HFF-Myc (cell line): ENCODE data around the gene CENPX.

ENCODE experiments used
- DNase-seq: peaks from one replicate; pipeline ENCODE4 v3.0.0-alpha.2; 2011; ENCODE audit warnings: low read depth; ENCODE audit errors: extremely low read depth
- H3K4me3 ChIP-seq: replicated peaks from 2 replicates; pipeline ENCODE4 v1.5.1; 2011; ENCODE audit warnings: low read depth, mild to moderate bottlenecking, control low read depth, low read length
- CTCF ChIP-seq: IDR thresholded peaks from 2 replicates; pipeline ENCODE4 v1.5.1; 2012; ENCODE audit warnings: mild to moderate bottlenecking, low read depth, low read length, control low read depth; ENCODE audit errors: missing control alignments

The CENPX gene

GRCh38 chr17:81996232-81996756 lies 26.4 kb downstream of the CENPX start:
- H3K4me3 ChIP-seq: no peak overlapping the region
- TF ChIP-seq CTCF: no peak

DNA sequence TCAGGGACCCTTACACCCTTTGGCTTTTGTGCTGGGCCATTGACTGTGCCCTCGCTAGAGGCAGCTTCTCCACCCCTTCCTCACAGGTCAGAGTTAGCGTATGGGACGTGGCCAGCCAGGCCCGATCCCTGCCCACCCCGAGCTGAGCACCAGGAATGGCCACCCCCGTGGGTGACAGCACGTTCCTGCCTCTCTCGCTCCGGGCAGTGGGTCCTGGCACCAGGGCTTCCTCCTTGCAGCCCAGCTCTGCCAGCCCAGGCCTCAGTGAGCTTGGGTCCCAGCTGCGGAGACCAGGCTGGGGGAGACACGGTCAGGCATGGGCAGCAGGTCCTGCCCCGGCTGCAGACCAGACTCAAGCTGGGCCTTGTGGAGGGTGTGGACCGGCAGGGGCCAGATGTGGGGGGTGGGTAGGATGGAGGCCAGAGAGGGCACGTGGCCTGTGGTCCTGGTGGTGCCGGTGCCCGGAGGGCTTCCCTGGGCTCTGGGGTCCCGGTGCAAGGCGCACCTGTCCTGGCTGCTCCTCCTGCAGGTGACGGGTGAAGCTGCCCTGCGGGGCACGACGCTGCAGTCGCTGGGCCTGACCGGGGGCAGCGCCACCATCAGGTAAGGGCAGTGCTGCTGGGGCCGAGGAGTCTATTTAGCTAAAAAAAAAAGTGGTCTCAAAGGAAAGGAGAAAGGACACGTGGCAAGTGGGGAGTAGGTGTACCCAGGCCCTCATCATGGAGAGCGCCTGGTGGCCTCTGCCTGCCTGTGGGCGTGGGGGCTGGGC lies 27.0 kb downstream of the CENPX start:
- no peak for TF ChIP-seq CTCF
- DNase-seq: no peak

More at GRCh38 chr17:81996232-81996756, 26.4 kb downstream of the CENPX start:
- no peak for DNase-seq

DNA sequence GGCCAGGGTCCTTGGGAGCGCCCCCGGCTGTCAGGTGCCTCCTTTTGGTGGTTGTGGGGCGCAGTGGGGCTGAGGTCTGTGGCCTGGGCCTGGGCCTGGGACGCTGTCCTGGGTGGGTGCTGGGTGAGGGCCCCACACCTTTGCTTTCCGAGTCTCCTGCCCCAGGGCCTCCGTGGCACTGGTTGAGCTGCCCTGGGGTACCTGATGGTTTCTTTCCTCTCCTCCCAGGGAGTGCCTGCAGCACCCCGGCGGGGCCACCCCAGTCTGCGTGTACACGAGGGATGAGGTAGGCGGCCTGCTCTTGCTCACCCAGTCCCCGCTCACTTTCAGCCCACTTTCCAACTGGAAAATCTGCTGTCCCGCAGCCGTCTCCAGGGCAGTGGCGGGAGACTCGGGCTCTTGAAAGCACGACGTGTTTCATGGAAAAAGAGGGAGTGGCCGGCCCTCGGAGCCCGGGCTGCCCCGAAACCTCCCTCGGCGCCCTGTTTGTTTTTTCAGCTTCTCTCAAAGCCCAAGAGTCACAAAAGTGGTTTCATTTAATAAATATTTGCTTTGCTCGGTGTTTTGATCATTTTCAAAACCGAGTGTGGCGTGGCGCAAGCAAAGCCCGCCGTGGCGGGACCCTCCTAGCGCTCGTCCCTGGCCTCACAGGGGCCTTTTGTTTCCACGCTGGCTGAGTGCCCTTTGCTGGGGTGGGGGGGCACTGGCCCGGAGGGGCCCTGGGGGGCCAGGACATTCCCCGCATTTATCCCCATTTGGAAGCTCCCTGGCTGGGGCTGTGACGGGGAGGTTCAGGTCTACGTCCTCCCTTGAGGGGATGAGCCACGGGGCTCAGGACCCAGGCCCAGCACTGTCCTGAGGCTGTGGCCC lies 27.9 kb downstream of the CENPX start:
- DNase-seq: no peak
- no peak overlapping the region for H3K4me3 ChIP-seq
- TF ChIP-seq CTCF: no peak

More for the DNA sequence above, 27.0 kb downstream of the CENPX start:
- H3K4me3 ChIP-seq: no peak overlapping the region

GRCh38 chr17:81993729-81994592 lies 28.7 kb downstream of the CENPX start:
- DNase-seq: no peak
- no peak overlapping the region for H3K4me3 ChIP-seq
- TF ChIP-seq CTCF: no peak

DNA sequence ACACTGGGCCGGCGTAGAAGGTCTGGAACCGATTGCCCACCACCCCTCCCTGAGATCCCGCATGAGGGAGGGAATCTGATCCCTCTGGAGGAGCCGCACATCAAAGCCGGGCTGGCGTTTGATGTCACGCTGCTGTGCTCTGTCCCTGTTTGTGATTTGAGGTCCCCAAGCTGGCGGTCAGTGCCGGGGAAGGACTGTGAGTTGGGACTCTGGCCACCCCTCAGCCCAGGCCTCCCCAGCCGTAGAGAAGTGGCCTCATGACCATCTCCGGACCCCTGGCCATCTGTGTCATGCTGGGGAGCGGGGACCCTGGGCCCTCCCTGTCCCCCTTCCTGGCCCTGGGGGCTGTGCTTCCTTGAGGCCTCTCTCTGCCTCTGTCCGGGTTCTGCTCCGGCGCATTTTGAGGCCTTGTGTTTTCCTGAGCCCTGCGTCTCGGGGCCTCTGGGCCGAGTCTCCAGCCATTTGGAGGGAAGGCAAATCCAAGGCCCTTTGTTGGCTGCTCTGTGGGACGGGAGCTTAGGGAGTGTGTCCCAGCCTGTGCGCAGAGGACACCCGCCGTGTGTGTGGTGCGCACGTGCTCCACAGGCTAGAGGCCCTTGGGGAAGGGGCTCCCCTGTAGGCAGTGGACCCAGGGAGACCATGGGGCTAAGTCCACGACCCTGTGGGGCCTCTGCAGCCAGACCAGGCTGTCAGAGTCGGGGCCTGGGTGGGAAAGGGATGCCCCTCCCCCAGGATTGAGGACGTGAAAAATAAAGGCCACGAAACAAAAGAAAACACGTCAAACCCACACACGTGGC lies 30.2 kb downstream of the CENPX start:
- peak overlapping the region; percentile 15; the same call in 1 of the 2 replicates for H3K4me3 ChIP-seq
- no peak for DNase-seq
- no peak for TF ChIP-seq CTCF
